ENCODE results near the gene TMEM255B. TPM values are rescaled to one million over a fixed set of nuclear protein-coding genes. Genes with fewer than 3 reads are reported as not detected.

TMEM255B gene
- total and polyA plus RNA-seq, 4 experiments from 2014 or later = 0.07 to 1.00 (median 0.90) TPM; not detected in 1

DNA sequence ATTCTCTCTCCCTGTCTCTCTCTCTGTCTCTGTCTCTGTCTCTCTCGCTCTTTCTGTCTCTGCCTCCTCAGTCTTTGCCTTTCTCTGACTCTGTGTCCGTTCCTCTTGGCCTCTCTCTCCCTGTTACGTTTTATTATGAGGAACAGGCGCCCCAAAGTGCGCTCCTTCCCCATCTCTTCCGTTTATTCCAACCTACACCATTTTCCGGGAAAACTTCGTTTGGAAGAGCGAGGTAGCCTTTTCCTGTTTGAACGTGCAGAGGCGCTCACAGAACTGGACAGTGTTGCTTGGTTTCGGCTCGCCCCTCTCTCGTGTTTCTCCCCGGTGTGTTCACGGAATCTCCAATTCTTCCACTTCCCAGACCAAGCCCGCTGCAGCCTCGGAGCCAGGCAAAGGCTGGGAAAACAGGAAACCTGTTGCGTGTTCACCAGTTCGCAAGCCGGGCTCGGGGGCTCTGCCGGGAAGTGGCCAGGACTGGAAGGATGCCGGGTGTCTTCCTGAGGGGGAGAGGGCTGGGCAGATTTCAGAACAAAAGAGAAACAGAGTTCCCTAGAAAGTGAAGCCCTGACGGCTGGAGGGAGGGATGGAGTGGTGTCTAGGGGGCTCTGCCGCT, 605 bp downstream of the TMEM255B start:
- intact Hi-C loops (cut with micrococcal nuclease) = no loop called here
- no peak overlapping the region for H3K27ac ChIP-seq (ENCODE audit: low read depth, low read length)
- peaks cover 0 to 3% of the 10 kb centered on the region in 2 donors for H3K36me3 Mint-ChIP-seq
- peak in 1 of 5 donors; percentile 13 for DNase-seq
- no peaks in the 10 kb centered on the region for H3K9me3 Mint-ChIP-seq
- H3K27ac Mint-ChIP-seq = peak overlapping the region in 4 of 7 donors; percentile 3 to 80 (median 68)
- peaks cover 14% of the 10 kb centered on the region for H3K4me1 ChIP-seq (ENCODE audit: insufficient read depth, low read length)
- peaks cover 37% of the 10 kb centered on the region for H3K27me3 ChIP-seq (ENCODE audit: insufficient read depth, low read length)
- peaks cover 25 to 41% of the 10 kb centered on the region in 2 donors for H3K27me3 Mint-ChIP-seq
- H3K4me3 ChIP-seq (ENCODE audit: low read length in 2 of 2) = peak overlapping the region; percentile 22 to 59
- POLR2A ChIA-PET (ENCODE audit: partially characterized antibody) = no interaction called here
- H3K9me3 ChIP-seq (ENCODE audit: control insufficient read depth in 1 of 2, low read length in 2 of 2) = no peaks in the 10 kb centered on the region
- peak overlapping the region; percentile 81 to 96 (median 90) for H3K4me3 Mint-ChIP-seq
- CTCF ChIA-PET (ENCODE audit: partially characterized antibody) = interaction anchor here (1.0 kb wide), 2 partner anchors 8 to 10 kb away, joined by 3 read pairs; no protein-coding TSS in a partner anchor
- H3K4me1 Mint-ChIP-seq = peaks cover 7 to 15% (median 12%) of the 10 kb centered on the region in 4 donors
- H3K36me3 ChIP-seq (ENCODE audit: insufficient read depth, low read length) = no peaks in the 10 kb centered on the region

DNA sequence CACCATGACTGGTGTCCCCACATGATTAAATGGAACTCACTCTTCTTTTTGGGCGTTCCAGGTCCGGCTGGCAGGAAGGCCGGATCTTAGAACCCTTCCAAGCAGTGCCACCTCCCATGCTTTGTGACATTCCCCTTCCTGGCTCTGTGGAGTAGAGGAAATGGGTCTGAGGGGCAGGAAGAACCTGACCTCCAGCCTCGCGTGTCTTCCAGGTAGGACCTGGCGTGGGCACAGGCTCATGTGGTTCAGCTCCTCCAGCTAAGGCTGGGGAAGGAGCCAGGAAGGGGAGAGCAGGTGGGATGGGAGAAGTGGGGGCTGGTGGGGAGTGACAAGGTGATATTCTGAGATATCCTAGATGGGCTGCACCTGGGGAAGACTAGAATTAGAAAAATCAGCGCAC, 2.1 kb downstream of the TMEM255B start:
- Mint-ChIP-seq H3K4me1 (peaks cover 7 to 17% (median 13%) of the 10 kb centered on the region in 4 donors), H3K27ac (no peak overlapping the region), H3K9me3 (no peaks in the 10 kb centered on the region), H3K36me3 (peaks cover 0 to 3% of the 10 kb centered on the region in 2 donors), H3K27me3 (peaks cover 24 to 46% of the 10 kb centered on the region in 2 donors), H3K4me3 (no peak overlapping the region)
- Histone ChIP-seq H3K4me3 (ENCODE audit: low read length in 2 of 2) (no peak overlapping the region), H3K27ac (ENCODE audit: low read depth, low read length) (no peak overlapping the region), H3K36me3 (ENCODE audit: insufficient read depth, low read length) (no peaks in the 10 kb centered on the region), H3K9me3 (ENCODE audit: control insufficient read depth in 1 of 2, low read length in 2 of 2) (no peaks in the 10 kb centered on the region), H3K4me1 (ENCODE audit: insufficient read depth, low read length) (peaks cover 14% of the 10 kb centered on the region), H3K27me3 (ENCODE audit: insufficient read depth, low read length) (peaks cover 37% of the 10 kb centered on the region)
- ChIA-PET CTCF (ENCODE audit: partially characterized antibody) (no interaction called here), POLR2A (ENCODE audit: partially characterized antibody) (no interaction called here)
- intact Hi-C loops (cut with micrococcal nuclease) = no loop called here
- no peak for DNase-seq

DNA sequence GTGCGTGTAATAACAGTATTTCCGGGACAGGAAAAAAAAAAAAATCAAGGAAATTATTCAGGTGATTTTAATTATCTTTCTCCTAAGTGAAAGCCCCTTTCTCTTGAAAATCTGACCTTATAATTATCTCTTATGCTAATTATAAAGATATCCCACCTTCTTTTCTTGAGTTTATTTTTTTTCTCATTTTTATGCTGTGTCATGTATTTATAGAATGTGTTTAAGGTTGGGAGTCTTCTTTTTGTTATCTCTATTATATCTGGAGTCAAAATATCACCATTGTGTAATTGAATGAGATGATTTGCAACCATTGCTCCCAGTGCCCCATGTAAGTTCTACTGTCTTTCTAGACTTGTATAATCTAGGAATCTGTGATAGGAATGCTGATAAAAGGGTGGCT, 3.0 kb downstream of the TMEM255B start:
- H3K27me3 ChIP-seq (ENCODE audit: insufficient read depth, low read length) = peaks cover 37% of the 10 kb centered on the region

DNA sequence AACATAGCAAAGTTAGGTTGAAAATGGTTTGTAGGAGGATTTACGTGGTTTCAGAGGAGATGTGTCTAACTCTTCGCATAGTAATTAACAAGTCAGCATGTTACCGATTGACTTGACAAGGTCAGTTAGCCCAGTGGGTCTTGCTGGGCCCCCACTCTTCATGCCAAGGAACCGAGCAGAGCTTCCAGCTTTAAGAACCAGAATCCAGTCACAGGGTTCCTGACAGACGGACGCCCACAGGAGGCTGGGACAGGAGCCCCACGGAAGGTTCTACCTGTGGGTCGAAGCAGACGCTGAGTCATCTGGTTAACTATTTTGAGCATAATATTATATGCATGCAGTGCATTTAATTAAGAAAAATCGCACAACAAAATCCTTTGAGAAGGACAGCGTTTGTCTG, 3.5 kb downstream of the TMEM255B start:
- H3K36me3 Mint-ChIP-seq = peaks cover 0 to 3% of the 10 kb centered on the region in 2 donors
- Histone ChIP-seq H3K9me3 (ENCODE audit: control insufficient read depth in 1 of 2, low read length in 2 of 2) (no peaks in the 10 kb centered on the region), H3K36me3 (ENCODE audit: insufficient read depth, low read length) (no peaks in the 10 kb centered on the region), H3K4me1 (ENCODE audit: insufficient read depth, low read length) (peaks cover 14% of the 10 kb centered on the region), H3K27me3 (ENCODE audit: insufficient read depth, low read length) (peaks cover 37% of the 10 kb centered on the region), H3K27ac (ENCODE audit: low read depth, low read length) (no peak overlapping the region), H3K4me3 (ENCODE audit: low read length in 2 of 2) (no peak overlapping the region)
- H3K9me3 Mint-ChIP-seq = no peaks in the 10 kb centered on the region
- no peak overlapping the region for H3K4me3 Mint-ChIP-seq
- peaks cover 25 to 41% of the 10 kb centered on the region in 2 donors for H3K27me3 Mint-ChIP-seq
- no peak overlapping the region for H3K27ac Mint-ChIP-seq
- peaks cover 6 to 17% (median 12%) of the 10 kb centered on the region in 4 donors for H3K4me1 Mint-ChIP-seq
- CTCF ChIA-PET (ENCODE audit: partially characterized antibody) = no interaction called here
- intact Hi-C loops (cut with micrococcal nuclease) = no loop called here
- POLR2A ChIA-PET (ENCODE audit: partially characterized antibody) = no interaction called here
- DNase-seq = no peak

More for the DNA sequence above, 3.0 kb downstream of the TMEM255B start:
- Histone ChIP-seq H3K36me3 (ENCODE audit: insufficient read depth, low read length) (no peaks in the 10 kb centered on the region), H3K27ac (ENCODE audit: low read depth, low read length) (no peak overlapping the region), H3K4me3 (ENCODE audit: low read length in 2 of 2) (no peak overlapping the region), H3K9me3 (ENCODE audit: control insufficient read depth in 1 of 2, low read length in 2 of 2) (no peaks in the 10 kb centered on the region), H3K4me1 (ENCODE audit: insufficient read depth, low read length) (peaks cover 14% of the 10 kb centered on the region)
- Mint-ChIP-seq H3K27me3 (peaks cover 25 to 44% of the 10 kb centered on the region in 2 donors), H3K9me3 (no peaks in the 10 kb centered on the region), H3K36me3 (peaks cover 0 to 3% of the 10 kb centered on the region in 2 donors), H3K27ac (no peak overlapping the region), H3K4me3 (no peak overlapping the region), H3K4me1 (peaks cover 6 to 17% (median 12%) of the 10 kb centered on the region in 4 donors)
- intact Hi-C loops (cut with micrococcal nuclease) = no loop called here
- DNase-seq = no peak
- ChIA-PET CTCF (ENCODE audit: partially characterized antibody) (no interaction called here), POLR2A (ENCODE audit: partially characterized antibody) (no interaction called here)

DNA sequence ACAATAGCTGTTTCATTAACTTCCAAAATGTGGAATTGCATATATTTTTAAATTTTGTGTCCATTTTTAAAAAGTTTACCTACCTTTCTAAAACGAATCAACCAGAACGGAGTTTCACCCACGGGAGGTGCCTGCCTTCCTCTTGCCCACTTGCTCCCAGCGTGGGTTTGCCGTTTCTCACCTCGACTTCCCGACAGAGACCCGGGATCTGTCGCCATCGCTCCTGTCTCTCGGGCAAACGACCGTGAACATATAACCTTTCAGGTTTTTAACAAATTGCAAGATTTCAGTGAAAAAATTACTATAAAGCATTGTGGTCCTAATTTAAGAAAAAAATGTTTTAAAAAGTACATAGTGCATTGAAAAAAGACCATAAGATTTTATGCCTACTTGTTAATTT, 4.2 kb downstream of the TMEM255B start:
- ChIA-PET POLR2A (ENCODE audit: partially characterized antibody) (no interaction called here), CTCF (ENCODE audit: partially characterized antibody) (no interaction called here)
- H3K27me3 Mint-ChIP-seq = peaks cover 27 to 41% of the 10 kb centered on the region in 2 donors
- Histone ChIP-seq H3K36me3 (ENCODE audit: insufficient read depth, low read length) (no peaks in the 10 kb centered on the region), H3K4me3 (ENCODE audit: low read length in 2 of 2) (no peak overlapping the region), H3K4me1 (ENCODE audit: insufficient read depth, low read length) (peaks cover 14% of the 10 kb centered on the region), H3K27me3 (ENCODE audit: insufficient read depth, low read length) (peaks cover 32% of the 10 kb centered on the region), H3K9me3 (ENCODE audit: control insufficient read depth in 1 of 2, low read length in 2 of 2) (no peaks in the 10 kb centered on the region), H3K27ac (ENCODE audit: low read depth, low read length) (no peak overlapping the region)
- peaks cover 0 to 3% of the 10 kb centered on the region in 2 donors for H3K36me3 Mint-ChIP-seq
- no peak overlapping the region for H3K27ac Mint-ChIP-seq
- intact Hi-C loops (cut with micrococcal nuclease) = no loop called here
- H3K9me3 Mint-ChIP-seq = no peaks in the 10 kb centered on the region
- DNase-seq = no peak
- H3K4me3 Mint-ChIP-seq = no peak overlapping the region
- H3K4me1 Mint-ChIP-seq = peaks cover 6 to 15% (median 12%) of the 10 kb centered on the region in 4 donors

DNA sequence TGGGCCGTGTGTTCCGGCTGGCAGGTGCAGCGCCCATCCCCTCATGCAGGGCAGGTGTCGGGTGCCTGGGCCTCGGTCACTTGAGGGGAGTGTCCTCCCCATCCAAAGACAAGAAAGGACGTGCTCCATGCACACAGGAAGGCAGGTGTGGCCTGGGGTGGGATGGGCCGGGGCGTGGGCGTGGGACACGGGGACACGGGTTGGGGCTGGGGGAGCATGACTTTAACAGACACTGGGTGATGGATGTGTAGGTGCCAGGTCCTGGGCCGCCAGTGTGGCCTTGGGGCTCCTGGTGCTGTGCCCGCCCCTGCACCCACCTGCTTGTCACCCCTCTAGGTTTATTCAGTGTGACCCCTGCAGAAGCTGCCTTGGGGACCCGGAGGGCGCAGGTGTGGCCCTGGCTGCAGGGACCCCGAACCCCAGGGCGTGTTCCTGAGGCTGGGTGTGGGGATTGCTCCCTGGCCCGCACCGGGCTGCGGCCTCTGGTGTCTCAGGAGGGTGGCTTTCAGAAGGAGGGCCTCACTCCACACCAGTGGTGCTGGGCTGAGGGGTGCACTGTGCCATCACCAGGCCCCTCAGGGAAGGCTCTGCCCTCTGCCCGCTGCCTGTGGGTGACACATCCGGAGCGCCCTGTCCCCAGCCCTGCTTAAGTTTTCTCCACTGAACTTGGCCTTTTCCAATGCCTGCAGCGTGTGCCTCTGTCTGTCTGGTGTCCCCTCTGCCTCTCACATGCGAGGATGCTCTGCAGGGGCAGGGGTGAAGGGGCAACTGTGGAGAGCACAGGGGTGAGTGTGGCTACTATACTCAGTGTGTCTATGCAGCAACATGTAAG, 5.2 kb downstream of the TMEM255B start:
- peaks cover 4 to 12% (median 7%) of the 10 kb centered on the region in 4 donors for H3K4me1 Mint-ChIP-seq
- H3K27ac Mint-ChIP-seq = no peak overlapping the region
- Histone ChIP-seq H3K4me3 (ENCODE audit: low read length in 2 of 2) (no peak overlapping the region), H3K36me3 (ENCODE audit: insufficient read depth, low read length) (no peaks in the 10 kb centered on the region), H3K27me3 (ENCODE audit: insufficient read depth, low read length) (peaks cover 30% of the 10 kb centered on the region), H3K27ac (ENCODE audit: low read depth, low read length) (no peak overlapping the region), H3K9me3 (ENCODE audit: control insufficient read depth in 1 of 2, low read length in 2 of 2) (no peaks in the 10 kb centered on the region), H3K4me1 (ENCODE audit: insufficient read depth, low read length) (peaks cover 8% of the 10 kb centered on the region)
- no peak overlapping the region for H3K4me3 Mint-ChIP-seq
- H3K27me3 Mint-ChIP-seq = peaks cover 27 to 38% of the 10 kb centered on the region in 2 donors
- H3K36me3 Mint-ChIP-seq = peaks cover 0 to 3% of the 10 kb centered on the region in 2 donors
- intact Hi-C loops (cut with micrococcal nuclease) = no loop called here
- no peaks in the 10 kb centered on the region for H3K9me3 Mint-ChIP-seq
- ChIA-PET CTCF (ENCODE audit: partially characterized antibody) (no interaction called here), POLR2A (ENCODE audit: partially characterized antibody) (no interaction called here)
- DNase-seq = no peak

DNA sequence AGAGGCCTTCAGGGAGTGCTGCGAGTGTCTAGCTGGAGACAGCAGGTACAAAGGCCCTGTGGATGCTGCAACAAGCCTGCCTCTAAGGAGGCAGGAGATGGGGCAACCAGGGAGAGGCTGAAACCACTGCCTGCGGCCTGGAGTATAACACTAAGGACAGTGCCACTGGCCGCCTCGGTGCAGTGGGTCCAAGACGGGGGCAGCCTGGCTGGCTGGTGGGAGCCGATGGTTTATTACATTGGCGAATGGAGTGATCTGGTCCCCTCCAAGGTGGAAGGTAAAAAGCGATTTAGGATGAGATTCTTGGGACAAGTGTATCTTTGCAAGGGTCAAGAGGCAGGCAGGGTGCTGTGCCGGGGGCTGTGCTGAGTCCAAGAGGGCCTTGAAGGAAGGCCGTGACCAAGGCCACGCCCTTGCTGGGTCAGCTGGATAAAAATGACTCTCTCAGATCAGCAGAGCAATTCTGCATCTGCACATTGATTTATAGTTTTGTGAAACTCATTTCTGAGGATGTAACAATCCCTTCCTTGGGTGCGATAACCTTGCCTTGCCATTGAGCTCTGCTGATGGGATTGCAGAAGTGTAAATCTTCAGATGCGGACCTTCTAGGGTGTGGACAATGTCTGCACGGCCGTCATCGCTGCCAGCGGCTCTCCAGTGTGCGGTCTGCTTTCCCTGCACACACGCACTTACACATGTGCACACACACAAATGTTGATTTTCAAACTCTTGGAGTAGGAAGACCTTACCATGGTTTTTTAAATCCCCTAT, 6.0 kb downstream of the TMEM255B start:
- H3K27me3 ChIP-seq (ENCODE audit: insufficient read depth, low read length) = peaks cover 24% of the 10 kb centered on the region
- H3K4me1 ChIP-seq (ENCODE audit: insufficient read depth, low read length) = peaks cover under 1% of the 10 kb centered on the region
- no peak overlapping the region for H3K27ac ChIP-seq (ENCODE audit: low read depth, low read length)
- no peaks in the 10 kb centered on the region for H3K36me3 Mint-ChIP-seq
- no peak for DNase-seq
- no peak overlapping the region for H3K27ac Mint-ChIP-seq
- POLR2A ChIA-PET (ENCODE audit: partially characterized antibody) = no interaction called here
- no peaks in the 10 kb centered on the region for H3K9me3 ChIP-seq (ENCODE audit: control insufficient read depth in 1 of 2, low read length in 2 of 2)
- CTCF ChIA-PET (ENCODE audit: partially characterized antibody) = no interaction called here
- no peaks in the 10 kb centered on the region for H3K9me3 Mint-ChIP-seq
- peaks cover 0 to 5% (median under 1%) of the 10 kb centered on the region in 4 donors for H3K4me1 Mint-ChIP-seq
- H3K27me3 Mint-ChIP-seq = peaks cover 23 to 31% of the 10 kb centered on the region in 2 donors
- intact Hi-C loops (cut with micrococcal nuclease) = no loop called here
- H3K4me3 ChIP-seq (ENCODE audit: low read length in 2 of 2) = no peak overlapping the region
- no peaks in the 10 kb centered on the region for H3K36me3 ChIP-seq (ENCODE audit: insufficient read depth, low read length)
- H3K4me3 Mint-ChIP-seq = no peak overlapping the region

Data from CD4-positive, alpha-beta memory T cell (primary cell).